Measurements from ENCODE around the gene CNOT6. TPM values are rescaled to one million over a fixed set of nuclear protein-coding genes. Genes with fewer than 3 reads are reported as not detected.
A peak's percentile ranks its signal among the peaks of the same experiment; 100 is the strongest.

Gene CNOT6
- total RNA-seq, 2 donors from 2014 or later = 19.5 to 24.8 TPM

DNA sequence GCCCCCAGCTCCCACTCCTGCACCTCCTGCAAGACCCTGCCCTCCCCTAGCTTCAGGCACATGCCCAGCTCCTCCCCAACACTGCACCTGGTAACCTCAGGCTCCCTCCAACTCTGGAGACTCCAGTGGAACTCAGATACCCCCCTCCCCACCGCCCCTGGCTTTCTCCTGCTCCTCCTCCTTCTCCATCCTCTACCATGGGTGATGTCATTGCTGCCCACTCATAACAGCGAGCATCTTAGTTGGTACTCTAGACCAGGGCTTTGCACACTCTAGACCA lies 24.7 kb upstream of the CNOT6 start:
- Histone ChIP-seq H3K36me3 (no peaks in the 10 kb centered on the region), H3K4me3 (no peak overlapping the region), H3K27me3 (replicated peaks; ENCODE audit: insufficient read depth) (no peaks in the 10 kb centered on the region), H3K4me1 (ENCODE audit: control insufficient read depth in 1 of 2, low read depth in 2 of 2) (no peaks in the 10 kb centered on the region), H3K27ac (no peak overlapping the region), H3K9me3 (no peaks in the 10 kb centered on the region)
- no peak for ATAC-seq (ENCODE audit: insufficient number of reproducible peaks, low FRiP score, low read depth)
- no peak for DNase-seq (ENCODE audit: low spot score)
- TF ChIP-seq, protein P1, sequence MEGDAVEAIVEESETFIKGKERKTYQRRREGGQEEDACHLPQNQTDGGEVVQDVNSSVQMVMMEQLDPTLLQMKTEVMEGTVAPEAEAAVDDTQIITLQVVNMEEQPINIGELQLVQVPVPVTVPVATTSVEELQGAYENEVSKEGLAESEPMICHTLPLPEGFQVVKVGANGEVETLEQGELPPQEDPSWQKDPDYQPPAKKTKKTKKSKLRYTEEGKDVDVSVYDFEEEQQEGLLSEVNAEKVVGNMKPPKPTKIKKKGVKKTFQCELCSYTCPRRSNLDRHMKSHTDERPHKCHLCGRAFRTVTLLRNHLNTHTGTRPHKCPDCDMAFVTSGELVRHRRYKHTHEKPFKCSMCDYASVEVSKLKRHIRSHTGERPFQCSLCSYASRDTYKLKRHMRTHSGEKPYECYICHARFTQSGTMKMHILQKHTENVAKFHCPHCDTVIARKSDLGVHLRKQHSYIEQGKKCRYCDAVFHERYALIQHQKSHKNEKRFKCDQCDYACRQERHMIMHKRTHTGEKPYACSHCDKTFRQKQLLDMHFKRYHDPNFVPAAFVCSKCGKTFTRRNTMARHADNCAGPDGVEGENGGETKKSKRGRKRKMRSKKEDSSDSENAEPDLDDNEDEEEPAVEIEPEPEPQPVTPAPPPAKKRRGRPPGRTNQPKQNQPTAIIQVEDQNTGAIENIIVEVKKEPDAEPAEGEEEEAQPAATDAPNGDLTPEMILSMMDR (IDR thresholded peaks at IDR 0.05) = no peak

DNA sequence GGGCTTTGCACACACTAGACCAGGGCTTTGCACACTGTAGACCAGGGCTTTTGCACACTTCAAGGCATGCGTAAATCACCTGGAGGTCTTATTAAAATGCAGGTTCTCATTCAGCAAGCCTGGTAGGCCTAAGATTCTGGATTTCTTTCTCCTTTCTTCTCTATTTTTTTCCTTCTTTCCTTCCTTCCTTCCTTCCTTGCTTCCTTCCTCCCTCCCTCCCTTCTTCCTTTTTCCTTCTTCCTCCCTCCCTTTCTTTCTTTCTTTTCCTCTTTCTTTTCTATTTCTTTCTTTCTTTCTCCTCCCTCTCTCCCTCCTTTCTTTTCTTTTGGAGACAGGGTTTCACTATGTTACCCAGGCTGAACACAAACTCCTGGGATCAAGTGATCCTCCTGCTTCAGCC lies 24.3 kb upstream of the CNOT6 start:
- ATAC-seq (ENCODE audit: insufficient number of reproducible peaks, low FRiP score, low read depth) = no peak
- H3K4me1 ChIP-seq (ENCODE audit: control insufficient read depth in 1 of 2, low read depth in 2 of 2) = no peaks in the 10 kb centered on the region
- no peaks in the 10 kb centered on the region for H3K9me3 ChIP-seq
- no peaks in the 10 kb centered on the region for H3K36me3 ChIP-seq
- TF ChIP-seq, protein P1 (IDR thresholded peaks at IDR 0.05) = no peak
- H3K27ac ChIP-seq = no peak overlapping the region
- no peak for DNase-seq (ENCODE audit: low spot score)
- no peaks in the 10 kb centered on the region for H3K27me3 ChIP-seq (replicated peaks; ENCODE audit: insufficient read depth)
- no peak overlapping the region for H3K4me3 ChIP-seq

DNA sequence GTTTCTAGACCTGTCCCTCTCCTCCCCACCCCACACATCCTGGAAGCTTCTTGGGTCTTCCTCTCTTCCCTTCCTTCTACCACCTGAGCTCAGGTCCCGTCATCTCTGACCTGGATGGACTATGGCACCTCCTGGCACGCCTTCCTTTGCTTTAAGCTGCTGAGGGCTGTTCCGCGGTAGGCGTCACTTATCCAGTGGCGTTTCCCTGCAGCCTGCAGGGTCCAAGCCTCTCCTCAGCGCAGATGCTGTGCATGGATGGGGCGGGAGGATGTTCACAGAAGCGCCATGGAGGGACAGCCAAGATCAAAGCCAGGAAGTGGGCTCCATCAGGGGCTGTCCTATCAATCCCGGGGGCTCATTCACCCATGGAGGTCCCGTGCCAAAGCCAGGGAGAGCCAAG lies 23.8 kb upstream of the CNOT6 start:
- no peaks in the 10 kb centered on the region for H3K27me3 ChIP-seq (replicated peaks; ENCODE audit: insufficient read depth)
- H3K4me1 ChIP-seq (ENCODE audit: control insufficient read depth in 1 of 2, low read depth in 2 of 2) = no peaks in the 10 kb centered on the region
- H3K4me3 ChIP-seq = no peak overlapping the region
- H3K27ac ChIP-seq = no peak overlapping the region
- TF ChIP-seq, protein P1 (IDR thresholded peaks at IDR 0.05) = no peak
- ATAC-seq (ENCODE audit: insufficient number of reproducible peaks, low FRiP score, low read depth) = no peak
- no peaks in the 10 kb centered on the region for H3K9me3 ChIP-seq
- H3K36me3 ChIP-seq = no peaks in the 10 kb centered on the region
- no peak for DNase-seq (ENCODE audit: low spot score)

DNA sequence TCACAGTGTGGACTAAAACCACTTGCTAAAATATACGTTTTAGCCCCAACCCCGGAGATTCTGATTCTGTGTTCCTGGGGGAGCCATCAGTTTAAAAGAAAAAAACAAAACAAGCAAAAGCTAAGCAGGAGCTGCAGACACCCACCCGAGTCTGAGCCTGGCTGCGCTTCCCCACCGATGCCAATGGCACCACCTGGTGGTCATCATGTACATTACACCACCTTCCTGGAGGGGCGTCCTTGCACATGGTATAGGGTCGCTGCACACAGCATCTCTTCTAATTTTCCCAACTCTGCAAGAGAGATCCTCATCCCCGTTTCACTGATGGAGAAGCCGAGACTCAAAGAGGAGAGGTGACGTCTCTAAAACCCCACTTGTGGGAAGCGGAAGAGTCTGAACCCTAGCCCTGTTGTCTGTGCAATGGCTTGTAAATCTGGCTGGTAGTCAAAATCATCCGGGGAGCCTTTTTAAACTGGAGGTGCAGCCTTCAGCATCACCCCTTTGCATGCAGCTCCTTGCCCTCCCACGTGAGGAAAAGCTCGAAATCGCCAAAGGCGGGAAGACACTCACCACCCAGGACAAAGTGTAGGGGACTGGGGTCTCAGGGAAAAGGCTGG lies 23.1 kb upstream of the CNOT6 start:
- no peak overlapping the region for H3K27ac ChIP-seq
- ATAC-seq (ENCODE audit: insufficient number of reproducible peaks, low FRiP score, low read depth) = peak; percentile 11
- no peaks in the 10 kb centered on the region for H3K4me1 ChIP-seq (ENCODE audit: control insufficient read depth in 1 of 2, low read depth in 2 of 2)
- H3K36me3 ChIP-seq = no peaks in the 10 kb centered on the region
- H3K4me3 ChIP-seq = no peak overlapping the region
- no peaks in the 10 kb centered on the region for H3K27me3 ChIP-seq (replicated peaks; ENCODE audit: insufficient read depth)
- TF ChIP-seq, protein P1 (IDR thresholded peaks at IDR 0.05) = peak; percentile 93
- no peaks in the 10 kb centered on the region for H3K9me3 ChIP-seq
- DNase-seq (ENCODE audit: low spot score) = no peak

DNA sequence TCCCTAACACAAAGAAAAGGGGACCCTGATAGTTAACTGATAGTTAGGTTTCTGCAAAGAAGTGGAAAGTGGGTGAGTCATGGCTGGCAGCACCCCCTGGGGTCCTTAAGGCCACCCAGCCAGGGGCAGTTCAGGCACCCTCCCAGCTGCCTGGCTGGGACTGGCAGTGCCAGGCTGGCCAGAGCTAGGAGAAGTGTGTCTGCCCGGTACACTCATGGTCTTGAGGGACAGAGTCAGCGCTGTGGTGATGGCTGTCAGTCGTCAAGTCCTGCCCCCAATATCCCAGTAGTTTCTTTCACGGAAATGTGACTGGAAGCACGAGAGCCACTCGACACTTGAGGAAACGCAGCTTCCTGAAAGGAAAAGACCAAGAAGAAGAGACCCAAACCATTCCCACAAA lies 22.3 kb upstream of the CNOT6 start:
- DNase-seq (ENCODE audit: low spot score) = no peak
- no peak overlapping the region for H3K27ac ChIP-seq
- no peaks in the 10 kb centered on the region for H3K27me3 ChIP-seq (replicated peaks; ENCODE audit: insufficient read depth)
- no peak for ATAC-seq (ENCODE audit: insufficient number of reproducible peaks, low FRiP score, low read depth)
- no peaks in the 10 kb centered on the region for H3K36me3 ChIP-seq
- H3K4me3 ChIP-seq = no peak overlapping the region
- no peaks in the 10 kb centered on the region for H3K9me3 ChIP-seq
- H3K4me1 ChIP-seq (ENCODE audit: control insufficient read depth in 1 of 2, low read depth in 2 of 2) = no peaks in the 10 kb centered on the region
- TF ChIP-seq, protein P1 (IDR thresholded peaks at IDR 0.05) = no peak
